Effector CD4-positive, alpha-beta T cell (primary cell): ENCODE data around the gene FMO2.
"Not testable (repeated sequence)": the region's sequence is repeated elsewhere in the genome, so short reads cannot be mapped to it uniquely, and the experiment has no call there.

ENCODE experiments used
- DNase-seq: peaks from one replicate; pipeline ENCODE4 v3.0.0-alpha.2; 2020

Gene FMO2

GRCh38 chr1:171221665-171222591 is 36.8 kb downstream of the FMO2 start:
- DNase-seq, result no peak

GRCh38 chr1:171222936-171223335 is 37.8 kb downstream of the FMO2 start:
- no peak for DNase-seq

DNA sequence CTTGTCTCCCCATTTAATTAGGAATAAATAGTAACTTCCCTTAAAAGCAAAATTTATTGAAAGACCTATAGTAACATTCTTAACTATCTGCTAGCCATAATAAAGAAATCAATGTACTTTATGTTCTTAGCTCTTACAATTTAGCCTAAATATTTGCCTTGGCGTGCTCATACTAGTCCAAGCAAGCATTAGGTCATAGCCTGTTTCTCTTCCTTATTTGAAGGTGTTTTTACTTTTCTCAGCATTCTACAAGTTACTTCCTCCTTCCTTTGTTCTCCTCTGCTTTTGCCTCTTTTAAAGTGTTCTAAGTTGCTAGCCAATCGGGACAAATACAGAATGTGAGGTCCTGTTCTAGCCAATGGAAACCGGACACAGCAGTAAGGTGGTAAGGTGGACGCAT is 39.2 kb downstream of the FMO2 start:
- not testable (repeated sequence) for DNase-seq

GRCh38 chr1:171226747-171227370 is 41.8 kb downstream of the FMO2 start:
- DNase-seq, result no peak

DNA sequence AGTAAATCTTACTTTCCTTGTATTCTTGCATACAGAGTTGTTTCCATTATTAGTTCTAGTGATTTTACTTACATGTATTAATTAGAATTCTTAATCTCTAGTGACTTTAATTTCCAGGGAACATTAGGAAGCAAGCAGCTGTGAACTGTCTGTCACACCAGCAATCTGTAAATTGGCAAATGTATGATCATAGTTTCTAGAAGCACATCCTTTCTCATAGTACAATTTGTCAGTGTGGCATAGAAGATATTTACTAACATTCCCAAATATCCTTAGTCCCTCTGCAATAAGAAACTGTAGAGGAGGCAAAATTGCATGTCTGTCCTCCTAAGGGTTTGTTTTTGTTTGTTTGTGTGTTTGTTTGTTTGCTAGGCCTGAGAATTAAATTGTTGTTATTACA is 46.2 kb downstream of the FMO2 start:
- no peak for DNase-seq

GRCh38 chr1:171233183-171233582 is 48.1 kb downstream of the FMO2 start:
- no peak for DNase-seq

GRCh38 chr1:171236231-171236630 is 51.1 kb downstream of the FMO2 start:
- not testable (repeated sequence) for DNase-seq

DNA sequence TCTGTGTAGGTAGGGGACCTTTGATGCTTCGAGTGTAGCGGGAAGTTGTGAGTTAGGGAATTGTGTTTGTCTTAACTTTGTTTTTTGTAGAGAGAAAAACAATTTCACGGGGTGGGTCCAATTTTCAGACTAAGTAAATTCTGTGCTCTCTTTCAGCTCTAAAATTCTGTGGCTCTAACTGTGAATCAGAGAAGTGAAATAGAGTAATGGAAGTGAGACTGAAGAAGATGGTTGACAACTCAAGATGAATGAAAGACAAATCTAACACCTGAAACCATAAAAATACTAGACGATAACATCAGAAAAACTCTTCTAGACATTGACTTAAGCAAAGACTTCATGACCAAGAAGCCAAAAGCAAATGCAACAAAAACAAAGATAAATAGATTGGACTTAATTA is 58.8 kb downstream of the FMO2 start:
- DNase-seq, result no peak

DNA sequence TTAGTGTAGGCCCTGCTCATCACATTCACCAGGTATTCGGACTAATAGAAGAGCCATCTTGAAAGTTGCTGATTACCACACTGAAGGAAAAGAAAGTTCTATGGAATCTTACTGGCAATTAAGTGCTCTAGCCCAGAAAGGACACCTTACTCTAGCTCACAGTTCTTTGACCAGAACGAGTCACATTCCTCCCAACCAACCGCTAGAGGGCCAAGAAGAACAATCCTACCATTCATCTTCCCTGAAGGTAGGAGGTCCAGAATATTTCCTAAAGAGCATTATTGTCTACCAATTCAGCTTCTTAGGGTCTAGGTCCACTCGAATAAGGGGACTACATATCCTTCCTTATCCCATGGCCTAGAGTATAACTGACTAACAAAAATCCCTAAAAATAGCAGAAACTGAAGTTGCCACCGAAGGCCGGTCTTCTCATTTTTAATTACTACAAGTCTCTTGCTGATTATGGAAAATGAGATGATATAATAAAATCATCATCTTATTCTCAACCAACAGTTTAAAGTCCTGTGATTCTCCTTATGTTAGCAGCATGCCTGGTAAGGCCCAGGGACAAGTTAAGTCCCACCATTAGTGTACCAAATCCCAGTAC is 60.5 kb downstream of the FMO2 start:
- no peak for DNase-seq

DNA sequence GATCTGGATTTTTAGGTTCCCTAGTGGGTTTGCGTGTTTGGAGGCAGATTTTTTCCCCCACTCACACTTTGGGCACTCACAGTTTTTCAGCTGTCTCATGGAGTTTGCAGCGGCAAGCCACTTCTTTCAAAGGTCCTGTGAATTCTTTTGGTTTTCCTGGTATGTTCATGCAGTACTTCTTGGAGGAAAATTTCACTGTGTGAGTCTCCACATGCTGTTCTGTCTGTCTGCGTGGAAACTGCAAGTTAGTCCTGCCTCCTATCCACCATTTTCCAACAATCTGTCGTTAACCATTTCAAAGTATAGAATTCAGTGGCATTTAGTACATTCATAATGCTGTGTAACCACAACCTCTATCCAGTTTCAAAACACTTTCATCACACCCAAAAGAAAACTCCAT is 62.4 kb downstream of the FMO2 start:
- no peak for DNase-seq

DNA sequence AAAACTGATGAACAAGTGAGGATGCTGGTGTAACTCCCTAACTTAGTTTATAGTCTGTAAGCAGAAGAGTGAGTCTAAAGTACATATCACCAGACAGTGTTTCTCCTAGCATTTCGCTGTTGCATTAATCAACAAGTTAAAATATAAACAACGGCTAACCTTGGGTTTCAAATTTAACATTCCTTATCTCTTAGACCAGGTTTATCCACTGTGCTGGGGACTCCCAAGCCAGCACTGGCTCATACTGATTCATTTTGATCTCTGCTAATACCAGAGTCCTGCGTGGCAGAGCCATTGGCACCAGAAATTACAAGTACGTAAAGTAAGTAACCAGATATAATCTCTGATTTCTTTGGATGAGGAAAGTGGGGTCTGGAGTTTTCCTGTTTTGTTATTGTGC is 63.2 kb downstream of the FMO2 start, which contains the start of gene FMO1:
Gene FMO1 (plus strand): TSS at position 193 of the 400 bp plus-strand sequence. CDS start 9,594 bp downstream, outside the sequence.
- DNase-seq, result no peak

DNA sequence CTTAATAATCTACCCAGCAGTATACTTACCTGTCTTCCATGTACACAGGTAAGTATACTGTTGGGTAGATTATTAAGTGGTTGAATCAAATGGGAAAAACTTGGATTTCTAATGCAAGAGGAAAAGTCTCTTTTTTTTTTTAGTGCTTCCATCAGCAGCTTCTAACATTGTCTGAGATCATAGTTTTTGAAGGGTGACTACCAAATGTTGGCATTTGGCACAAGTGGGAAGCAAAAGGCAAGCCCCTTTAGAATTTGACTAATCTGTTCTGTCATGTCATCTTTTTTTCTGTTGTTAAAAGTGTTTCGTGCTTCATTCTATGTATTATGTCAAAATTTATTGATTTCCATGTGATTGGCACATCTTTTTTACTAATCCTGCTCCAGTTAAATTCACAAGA is 63.7 kb downstream of the FMO2 start:
- no peak for DNase-seq

- no peak for DNase-seq
Observed at GRCh38 chr1:171250263-171250662, 65.2 kb downstream of the FMO2 start.

DNA sequence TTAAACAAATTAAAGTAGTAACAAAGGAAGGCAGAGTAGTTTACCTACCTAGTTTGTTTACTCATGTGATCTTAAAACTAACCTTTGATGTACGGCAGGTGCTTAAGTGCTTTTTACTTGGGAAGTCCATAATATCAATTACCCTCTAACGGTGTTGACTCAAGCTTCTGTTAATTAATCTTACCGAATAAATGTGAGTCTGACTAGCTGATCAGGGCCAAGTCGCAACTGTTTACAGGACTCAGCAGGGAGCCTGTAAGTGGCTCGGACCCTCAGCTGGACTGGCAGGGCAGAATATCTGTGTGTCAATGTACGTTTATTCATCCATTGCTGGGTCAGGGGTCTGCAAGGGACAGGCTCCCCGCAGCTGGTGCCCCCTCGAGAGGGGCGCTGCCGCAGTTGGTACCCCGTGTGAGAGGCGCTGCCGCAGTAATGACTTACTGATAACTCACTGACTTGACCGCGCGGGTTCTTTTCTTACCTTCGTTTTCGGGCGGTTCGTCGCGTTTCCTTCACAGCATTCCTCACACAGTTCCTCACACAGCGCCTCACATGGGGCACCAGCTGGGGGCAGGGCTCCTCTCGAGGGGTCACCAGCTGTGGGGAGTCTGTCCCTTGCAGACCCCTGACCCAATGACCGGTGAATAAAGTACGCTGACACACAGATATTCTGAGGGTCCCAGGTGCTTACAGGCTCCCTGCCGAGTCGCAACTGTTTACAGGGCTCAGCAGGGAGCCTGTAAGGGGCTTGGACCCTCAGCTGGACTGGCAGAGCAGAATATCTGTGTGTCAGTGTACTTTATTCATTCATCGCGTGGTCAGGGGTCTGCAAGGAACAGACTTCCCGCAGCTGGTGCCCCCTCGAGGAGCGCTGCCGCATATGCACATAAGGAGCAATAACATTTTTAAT is 66.2 kb downstream of the FMO2 start:
- DNase-seq, result no peak

GRCh38 chr1:171251952-171252300 is 66.8 kb downstream of the FMO2 start:
- no peak for DNase-seq

- DNase-seq, result no peak
Observed at GRCh38 chr1:171252482-171252881, 67.4 kb downstream of the FMO2 start.

DNA sequence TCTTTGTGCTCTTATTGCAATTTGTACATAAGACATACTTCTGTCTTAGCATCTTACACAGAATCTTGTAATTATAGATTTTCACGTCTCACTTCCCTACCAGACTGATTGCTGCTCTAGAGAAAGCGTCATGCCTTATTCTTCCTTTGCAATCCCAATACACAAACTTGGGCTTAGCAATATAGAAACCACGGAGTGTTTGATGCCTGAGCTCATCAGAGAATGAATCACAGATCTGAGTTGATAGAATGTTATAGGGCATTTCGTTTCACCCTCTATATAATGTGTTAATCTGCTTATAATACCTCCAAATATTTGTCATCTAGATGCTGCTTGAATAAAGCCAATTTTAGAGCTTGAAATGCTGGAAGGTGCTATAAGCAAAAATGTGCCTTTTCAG is 69.8 kb downstream of the FMO2 start:
- no peak for DNase-seq

DNA sequence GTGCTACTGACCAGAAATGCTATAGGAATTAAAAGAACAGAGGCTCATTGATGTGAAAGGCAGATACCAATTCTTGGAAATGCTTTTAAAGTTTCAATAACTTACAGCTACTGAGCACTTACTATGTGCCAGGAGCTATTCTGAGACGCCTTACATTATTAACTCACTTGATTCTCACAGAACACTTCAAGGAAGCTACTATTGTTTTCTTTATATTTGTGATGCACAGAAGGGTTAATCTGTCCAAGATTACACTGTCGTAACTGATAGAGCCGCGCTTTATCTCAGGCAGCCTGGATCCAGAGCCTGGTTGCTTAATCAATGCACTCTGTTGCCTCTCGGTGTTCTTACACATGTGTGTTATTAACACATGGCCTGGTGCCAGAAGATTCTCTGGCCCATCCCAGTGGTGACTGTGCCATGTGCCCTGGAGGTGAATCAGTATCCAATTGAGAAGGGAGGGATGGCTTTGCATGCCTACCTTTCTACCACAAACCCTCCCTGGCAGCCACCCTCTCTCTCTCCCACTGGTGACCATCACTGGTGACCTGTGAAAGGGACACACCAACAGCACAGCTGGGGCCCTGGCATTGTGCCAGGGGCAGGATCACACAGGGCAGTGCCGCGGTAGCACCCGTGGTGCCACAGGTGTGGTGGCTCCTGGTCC is 72.0 kb downstream of the FMO2 start:
- DNase-seq, result no peak

DNA sequence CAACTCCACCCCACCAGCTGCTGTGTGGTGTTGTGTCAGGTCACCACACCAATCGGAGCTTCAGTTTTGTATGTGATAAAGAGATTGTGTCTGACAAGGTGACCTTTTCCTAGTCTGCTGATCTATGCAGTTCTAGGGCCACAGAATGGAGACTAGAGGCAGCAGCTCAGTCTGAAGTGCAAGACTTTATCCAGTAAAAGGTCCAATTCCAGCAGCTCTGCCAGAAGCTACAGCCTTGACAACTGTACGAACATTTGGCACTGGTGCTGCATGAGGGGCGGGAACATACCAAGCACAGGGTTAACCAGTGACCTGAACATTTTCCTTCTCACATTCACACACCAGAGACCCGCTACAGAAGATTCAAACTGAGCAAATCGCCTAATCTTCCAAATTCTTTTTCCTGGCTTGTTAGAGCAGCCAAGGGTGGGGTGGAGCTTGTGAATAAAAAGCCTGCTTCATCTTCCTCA is 72.5 kb downstream of the FMO2 start:
- DNase-seq, result no peak

DNA sequence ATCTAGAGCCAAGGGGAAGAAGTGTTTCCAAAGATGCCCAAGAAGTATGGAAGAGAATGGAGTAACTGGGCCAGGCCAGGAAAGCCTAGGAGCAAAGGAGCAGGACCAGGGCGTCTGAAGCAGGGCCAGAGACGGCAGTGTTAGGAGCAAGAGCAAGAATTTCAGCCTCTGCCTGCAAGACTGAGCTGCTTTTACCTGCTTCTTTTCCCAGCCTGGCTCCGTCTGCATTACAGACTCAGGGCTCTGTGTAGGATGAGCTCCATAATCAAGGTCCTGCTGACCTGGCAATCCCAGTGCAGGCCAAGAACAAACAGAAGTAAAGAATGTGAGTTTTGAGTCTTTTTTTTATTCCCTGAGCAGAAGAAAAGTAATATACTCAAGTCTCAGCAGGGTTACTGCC is 73.3 kb downstream of the FMO2 start:
- DNase-seq, result no peak

GRCh38 chr1:171258943-171259342 is 73.8 kb downstream of the FMO2 start:
- no peak for DNase-seq
